Forelimb muscle (tissue), 1 donor: ENCODE measurements around the gene GATC. TPM values are rescaled to one million over a fixed set of nuclear protein-coding genes. Genes with fewer than 3 reads are reported as not detected.
A peak's percentile ranks its signal among the peaks of the same experiment; 100 is the strongest.
"Not testable (repeated sequence)": the region's sequence is repeated elsewhere in the genome, so short reads cannot be mapped to it uniquely, and the experiment has no call there.

Experiments
- DNase-seq: peaks from one replicate; pipeline ENCODE4 v3.0.0-alpha.2; 2013; ENCODE audit warnings: low read depth
- polyA plus RNA-seq: library from polyadenylated mRNA; unstranded; fragments of 120-200 nt; gene quantifications from one replicate; pipeline ENCODE4 v1.2.1, GENCODE V29; 2013; ENCODE audit not compliant: insufficient read length

GATC gene
- polyA plus RNA-seq, 1 donor: 15.0 TPM

DNA sequence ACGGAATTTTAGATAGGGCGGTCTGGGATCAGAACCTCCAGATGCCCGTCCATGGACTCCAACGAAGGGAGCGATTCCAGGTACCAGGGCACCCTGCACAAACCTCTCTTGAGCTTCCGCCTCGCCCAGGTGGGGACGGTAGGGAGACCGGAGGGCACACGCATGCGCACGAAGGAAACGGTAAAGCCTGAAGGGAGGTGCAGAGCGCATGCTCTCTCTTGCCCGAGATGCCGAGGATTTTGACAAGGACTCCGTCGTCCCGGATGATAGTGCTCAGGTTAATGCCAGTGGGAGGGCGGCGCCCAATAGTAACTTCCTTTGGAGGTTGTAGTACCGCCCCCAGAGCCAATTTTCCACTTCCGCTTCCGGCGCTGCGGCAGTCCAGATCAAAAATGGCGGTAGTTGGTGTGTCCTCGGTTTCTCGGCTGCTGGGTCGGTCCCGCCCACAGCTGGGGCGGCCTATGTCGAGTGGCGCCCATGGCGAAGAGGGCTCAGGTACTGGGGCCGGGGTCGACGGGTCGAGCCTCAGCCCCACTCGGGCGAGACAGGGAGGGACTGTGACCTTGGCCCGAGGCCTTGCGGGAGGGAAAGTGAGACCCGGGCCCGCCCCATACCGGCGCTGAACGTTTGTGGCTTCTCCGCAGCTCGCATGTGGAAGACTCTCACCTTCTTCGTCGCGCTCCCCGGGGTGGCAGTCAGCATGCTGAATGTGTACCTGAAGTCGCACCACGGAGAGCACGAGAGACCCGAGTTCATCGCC is 8.3 kb upstream of the GATC start, which contains the start of gene COX6A1:
Gene COX6A1 (plus strand): TSS at position 379 of the 760 bp plus-strand sequence. CDS start 14 bp downstream, at position 393.
- peak; percentile 91 for DNase-seq

DNA sequence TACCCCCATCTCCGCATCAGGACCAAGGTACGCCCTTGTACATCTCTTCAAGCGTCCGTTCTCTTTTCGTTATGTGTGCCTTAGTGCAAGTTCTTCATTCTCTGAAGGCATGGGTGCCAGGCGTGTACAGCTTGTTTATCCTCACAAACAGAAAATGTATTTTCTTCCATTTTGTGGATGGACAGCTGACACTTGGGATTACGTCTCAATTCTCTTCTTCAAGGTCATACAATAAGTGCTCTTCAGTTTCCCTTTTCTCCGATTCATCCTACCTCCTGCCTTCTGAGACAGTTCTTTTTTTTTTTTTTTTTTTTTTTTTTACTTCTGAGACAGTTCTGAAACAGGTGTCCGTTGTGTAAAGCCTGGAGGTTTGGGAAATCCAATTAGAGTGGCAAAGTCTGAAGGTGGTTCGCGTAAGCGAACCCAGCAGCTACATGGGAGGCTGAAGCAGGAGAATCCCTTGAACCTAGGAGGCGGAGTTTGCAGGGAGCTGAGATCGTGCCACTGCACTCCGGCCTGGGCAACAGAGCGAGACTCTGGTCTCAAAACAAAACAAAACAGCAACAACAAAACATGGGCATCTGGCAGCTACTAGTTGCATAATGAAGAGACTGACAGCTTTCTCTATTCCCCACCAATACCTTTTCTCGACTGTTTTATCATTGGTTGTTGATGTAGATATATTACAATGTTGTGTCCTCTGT is 7.6 kb upstream of the GATC start:
- no peak for DNase-seq

DNA sequence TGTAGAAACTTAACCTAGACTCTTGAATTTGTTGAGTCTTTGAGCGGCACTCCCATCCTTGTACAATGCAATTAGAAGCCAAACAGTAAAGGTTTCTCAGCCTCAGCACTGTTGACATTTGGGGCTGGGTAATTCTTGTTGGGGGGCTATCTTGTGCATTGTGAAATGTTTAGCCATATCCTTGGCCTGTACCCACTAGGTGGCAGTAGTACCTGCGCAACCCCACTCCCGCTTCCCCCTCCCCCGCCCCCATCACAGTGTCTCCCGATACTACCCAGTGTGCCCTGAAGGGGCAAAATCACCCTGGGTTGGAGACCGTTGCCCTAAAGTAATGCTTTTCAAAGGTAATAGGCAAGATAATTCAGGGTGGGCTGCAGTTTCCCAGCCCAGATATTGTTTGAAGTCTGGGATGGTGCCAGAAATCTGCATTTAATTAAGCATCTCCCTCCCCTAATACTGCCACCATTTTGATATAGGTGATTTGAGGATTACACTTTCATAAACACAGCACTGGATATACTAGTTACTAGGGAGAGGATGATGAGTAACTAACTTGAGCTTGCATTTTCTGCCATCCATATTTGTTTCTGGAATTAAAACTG is 6.5 kb upstream of the GATC start:
- no peak for DNase-seq

- DNase-seq: no peak
These were observed 1.6 kb upstream of the GATC start for GRCh38 chr12:120444676-120445075.

DNA sequence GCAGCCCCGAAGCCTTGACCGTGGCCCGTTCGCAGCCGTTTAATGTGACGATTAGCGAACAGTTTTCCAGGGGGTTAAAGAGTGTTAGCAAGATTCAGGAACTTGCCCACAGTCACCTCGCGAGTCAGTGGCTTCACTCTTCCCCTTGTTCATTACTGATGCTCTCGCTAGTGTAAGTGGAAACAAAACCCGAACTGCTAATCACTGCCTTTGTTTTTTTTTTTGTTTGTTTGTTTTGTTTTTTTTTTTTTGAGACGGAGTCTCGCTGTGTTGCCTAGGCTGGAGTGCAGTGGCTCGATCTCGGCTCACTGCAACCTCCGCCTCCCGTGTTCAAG is 567 bp downstream of the GATC start:
- DNase-seq: not testable (repeated sequence)

DNA sequence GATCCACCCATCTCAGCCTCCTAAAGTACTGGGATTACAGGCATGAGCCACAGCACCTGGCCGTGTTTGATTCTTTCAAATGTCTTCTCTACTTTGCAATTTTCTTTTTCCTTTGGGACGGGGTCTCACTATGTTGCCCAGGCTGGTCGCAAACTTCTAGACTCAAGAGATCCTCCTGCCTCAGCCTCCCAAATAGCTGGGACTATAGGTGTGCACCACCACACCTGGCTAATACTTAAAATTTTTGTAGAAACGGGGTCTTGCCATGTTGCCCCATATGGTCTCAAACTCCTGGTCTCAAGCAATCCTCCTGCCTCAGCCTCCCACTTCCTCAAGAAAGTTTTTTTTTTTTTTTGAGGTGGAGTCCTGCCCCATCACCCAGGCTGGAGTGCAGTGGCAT is 1.7 kb downstream of the GATC start:
- no peak for DNase-seq

DNA sequence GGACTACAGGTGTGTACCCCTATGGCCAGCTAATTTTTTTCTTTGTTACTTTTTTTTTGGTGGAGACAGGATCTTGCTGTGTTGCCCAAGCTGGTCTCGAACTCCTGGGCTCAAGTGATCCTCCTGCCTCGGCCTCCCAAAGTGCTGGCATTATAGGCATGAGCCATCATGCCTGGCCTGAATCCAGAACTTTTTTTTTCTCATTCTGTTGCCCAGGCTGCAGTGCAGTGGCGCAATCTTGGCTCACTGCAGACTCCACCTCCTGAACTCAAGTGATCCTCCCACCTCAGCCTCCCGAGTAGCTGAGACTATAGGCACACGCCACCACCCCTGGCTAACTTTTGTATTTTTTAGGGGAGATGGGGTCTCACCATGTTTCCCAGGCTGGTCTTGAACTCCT is 6.3 kb downstream of the GATC start:
- not testable (repeated sequence) for DNase-seq

- DNase-seq: no peak
These were observed 7.0 kb downstream of the GATC start for GRCh38 chr12:120453060-120453750.

- no peak for DNase-seq
These were observed 7.7 kb downstream of the GATC start for GRCh38 chr12:120453977-120454376.

DNA sequence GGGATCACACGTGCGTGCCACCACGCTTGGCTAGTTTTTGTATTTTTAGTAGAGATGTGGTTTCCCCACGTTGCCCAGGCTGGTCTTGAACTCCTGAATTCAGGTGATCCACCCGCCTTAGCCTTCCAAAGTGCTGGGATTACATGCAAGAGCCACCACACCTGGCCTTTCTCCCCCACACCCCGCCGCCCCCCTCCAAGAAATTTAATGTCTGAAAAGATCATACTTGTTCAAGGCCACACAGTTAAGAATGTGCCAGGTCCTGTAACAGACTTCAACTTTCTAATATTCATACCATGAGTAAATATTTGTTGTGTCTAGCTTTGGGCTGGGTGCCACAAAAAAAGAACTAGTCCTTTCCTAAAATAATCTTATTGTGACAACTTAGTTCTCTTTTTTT is 9.1 kb downstream of the GATC start:
- DNase-seq: no peak

- DNase-seq: no peak
These were observed 10.9 kb downstream of the GATC start for GRCh38 chr12:120457133-120457532.

GRCh38 chr12:120460157-120460556 is 13.9 kb downstream of the GATC start:
- DNase-seq: no peak

- DNase-seq: no peak
These were observed 15.9 kb downstream of the GATC start for GRCh38 chr12:120462099-120462640.

GRCh38 chr12:120463712-120464111 is 17.5 kb downstream of the GATC start:
- DNase-seq: no peak

DNA sequence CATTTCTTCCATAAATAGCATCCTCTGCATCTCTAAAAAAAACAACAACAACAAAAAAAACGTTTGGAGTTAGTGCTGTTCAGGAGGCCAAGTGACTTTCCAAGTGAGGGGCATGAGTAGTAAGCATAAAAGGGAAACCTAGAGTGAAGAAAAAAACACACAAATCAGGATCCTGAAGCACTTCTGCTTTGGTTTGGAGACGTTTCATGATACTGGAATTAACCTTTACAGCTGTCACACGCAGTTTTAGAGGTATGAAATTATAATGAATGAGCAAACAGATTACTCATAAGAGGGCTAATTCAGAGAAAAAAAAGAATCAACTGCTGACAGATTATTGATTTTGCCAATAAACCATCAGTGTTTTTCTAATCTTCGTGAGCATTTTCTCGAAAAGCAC is 19.5 kb downstream of the GATC start:
- no peak for DNase-seq

GRCh38 chr12:120466560-120467315 is 20.5 kb downstream of the GATC start:
- DNase-seq: no peak

DNA sequence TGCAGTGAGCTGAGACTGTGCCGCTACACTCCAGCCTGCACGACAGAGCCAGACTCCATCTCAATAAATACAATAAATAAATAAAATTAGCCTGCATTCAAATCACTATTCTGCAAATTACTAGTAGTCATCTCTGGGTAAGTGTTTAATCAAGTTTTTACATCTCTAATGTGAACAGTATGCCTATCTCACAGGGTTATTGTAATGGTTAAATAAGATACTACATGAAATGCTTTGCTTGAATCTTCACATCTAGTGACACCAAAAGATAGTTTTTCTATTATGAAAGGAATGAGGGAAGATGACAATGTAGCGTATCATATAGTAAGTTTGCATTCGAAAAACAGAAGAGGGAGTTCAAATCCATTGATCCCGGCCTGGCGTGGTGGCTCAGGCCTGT is 21.2 kb downstream of the GATC start:
- DNase-seq: no peak

DNA sequence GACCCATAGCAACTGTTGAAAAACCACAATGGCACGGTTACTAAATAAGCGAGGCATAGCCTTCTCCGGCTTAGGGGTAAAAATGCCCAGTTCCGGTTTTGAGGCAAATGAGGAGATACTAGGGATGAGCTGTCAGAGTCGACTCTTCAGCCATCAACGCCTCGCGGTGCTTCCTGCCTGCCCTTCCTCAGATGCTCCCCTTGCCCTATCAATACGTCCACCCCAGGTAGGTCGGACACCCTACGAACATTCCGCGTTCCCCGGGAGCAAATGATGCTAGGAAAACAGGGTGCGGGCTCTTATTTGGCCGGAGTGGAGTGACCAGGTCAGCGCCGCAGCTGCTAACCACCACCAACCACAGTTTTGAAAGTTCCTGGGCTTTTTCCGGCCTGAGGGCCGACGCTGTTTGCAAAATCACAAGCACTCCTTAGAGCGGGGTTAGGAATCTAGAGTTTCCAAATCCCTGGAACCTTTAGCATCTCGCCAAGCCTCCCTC is 22.1 kb downstream of the GATC start:
- DNase-seq: no peak

GRCh38 chr12:120468821-120469449 is 22.7 kb downstream of the GATC start:
- DNase-seq: no peak

DNA sequence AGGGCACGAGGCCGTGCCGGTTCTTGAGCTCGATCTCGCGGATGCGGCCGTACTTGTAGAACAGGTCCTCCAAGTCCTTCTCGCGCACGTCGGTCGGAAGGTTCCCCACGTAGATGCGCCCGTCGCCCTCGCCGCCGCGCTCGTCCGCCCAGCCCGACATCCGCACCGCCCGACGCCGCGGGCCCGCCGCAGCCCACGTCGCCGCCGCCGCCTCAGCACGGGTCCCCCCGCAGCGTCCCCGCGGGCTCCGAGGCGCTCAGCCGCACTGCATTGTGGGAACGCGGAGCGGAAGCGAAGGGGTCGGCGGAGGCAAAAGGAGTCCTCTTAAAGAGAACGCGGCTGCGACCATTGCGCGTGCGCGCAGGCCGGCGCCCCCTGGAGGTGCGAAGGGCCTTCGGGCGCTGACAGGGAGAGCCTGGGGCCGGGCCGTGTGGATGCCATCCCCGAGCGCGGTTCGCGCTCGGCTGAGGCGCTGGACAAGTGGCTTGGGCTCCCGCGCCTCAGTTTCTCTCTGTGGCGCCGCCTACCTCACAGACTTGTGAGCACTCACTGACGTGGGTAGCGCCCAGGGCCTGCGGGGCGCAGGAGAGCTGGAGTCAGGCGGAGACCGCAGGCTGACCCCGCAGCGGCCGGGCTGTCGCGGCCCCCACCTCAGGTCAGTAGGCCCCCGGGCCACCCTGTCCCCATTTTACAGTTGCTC is 23.4 kb downstream of the GATC start, which contains the start of gene SRSF9:
Gene SRSF9 (minus strand): TSS at position 299 of the 700 bp plus-strand sequence. CDS start 139 bp downstream, at position 160.
- peak; percentile 94 for DNase-seq
